ENCODE measurements around the gene UBD. TPM values are rescaled to one million over a fixed set of nuclear protein-coding genes. Genes with fewer than 3 reads are reported as not detected.

The UBD gene
- total RNA-seq, 2 experiments from 2014 or later, result 0.50 to 0.67 TPM

DNA sequence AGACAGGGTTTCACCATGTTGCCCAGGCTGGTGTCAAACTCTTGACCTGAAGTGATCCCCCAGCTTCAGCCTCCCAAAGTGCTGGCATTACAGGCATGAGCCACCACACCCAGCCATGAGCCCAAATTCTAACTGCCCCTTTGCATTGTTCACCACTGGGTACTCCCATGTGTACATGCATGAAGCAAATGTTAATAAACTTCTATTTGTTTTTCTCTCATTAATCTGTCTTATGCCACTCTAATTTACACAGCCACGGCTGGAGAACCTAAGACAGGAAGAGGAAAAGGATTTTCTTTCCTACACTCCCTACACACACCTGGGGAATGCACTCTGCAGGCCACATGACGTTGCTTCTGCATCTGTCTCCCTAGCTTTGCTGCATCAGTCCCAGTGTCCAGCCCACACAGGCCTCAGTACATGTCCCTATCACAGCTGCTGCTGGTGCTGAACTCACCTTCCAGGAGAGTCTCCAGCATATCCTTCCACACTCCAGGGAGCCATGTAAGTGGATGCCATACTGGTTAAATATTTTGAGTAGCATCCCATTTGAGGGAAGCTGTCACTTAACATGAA lies 38.7 kb upstream of the UBD start:
- no peak for ATAC-seq
- peaks cover 5% of the 10 kb centered on the region for H3K27me3 Mint-ChIP-seq
- intact Hi-C loops (cut with micrococcal nuclease), result no loop called here
- H3K36me3 Mint-ChIP-seq (ENCODE audit: low read depth), result no peaks in the 10 kb centered on the region
- ChIA-PET POLR2A (interaction anchor here (0.7 kb wide), 1 partner anchor 73 kb away, joined by 3 read pairs; no protein-coding TSS in a partner anchor), CTCF (interaction anchor here (1.3 to 2.0 kb wide), 4 partner anchors 8 to 55 kb away, joined by 4 to 7 read pairs (median 5); no protein-coding TSS in a partner anchor)
- no peak for DNase-seq
- TF ChIP-seq, protein P1, sequence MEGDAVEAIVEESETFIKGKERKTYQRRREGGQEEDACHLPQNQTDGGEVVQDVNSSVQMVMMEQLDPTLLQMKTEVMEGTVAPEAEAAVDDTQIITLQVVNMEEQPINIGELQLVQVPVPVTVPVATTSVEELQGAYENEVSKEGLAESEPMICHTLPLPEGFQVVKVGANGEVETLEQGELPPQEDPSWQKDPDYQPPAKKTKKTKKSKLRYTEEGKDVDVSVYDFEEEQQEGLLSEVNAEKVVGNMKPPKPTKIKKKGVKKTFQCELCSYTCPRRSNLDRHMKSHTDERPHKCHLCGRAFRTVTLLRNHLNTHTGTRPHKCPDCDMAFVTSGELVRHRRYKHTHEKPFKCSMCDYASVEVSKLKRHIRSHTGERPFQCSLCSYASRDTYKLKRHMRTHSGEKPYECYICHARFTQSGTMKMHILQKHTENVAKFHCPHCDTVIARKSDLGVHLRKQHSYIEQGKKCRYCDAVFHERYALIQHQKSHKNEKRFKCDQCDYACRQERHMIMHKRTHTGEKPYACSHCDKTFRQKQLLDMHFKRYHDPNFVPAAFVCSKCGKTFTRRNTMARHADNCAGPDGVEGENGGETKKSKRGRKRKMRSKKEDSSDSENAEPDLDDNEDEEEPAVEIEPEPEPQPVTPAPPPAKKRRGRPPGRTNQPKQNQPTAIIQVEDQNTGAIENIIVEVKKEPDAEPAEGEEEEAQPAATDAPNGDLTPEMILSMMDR (IDR thresholded peaks at IDR 0.05), result no peak
- no peaks in the 10 kb centered on the region for H3K9me3 Mint-ChIP-seq
- H3K4me3 Mint-ChIP-seq, result no peak overlapping the region
- H3K4me1 Mint-ChIP-seq (ENCODE audit: low read depth), result no peaks in the 10 kb centered on the region
- no peak overlapping the region for H3K27ac Mint-ChIP-seq

DNA sequence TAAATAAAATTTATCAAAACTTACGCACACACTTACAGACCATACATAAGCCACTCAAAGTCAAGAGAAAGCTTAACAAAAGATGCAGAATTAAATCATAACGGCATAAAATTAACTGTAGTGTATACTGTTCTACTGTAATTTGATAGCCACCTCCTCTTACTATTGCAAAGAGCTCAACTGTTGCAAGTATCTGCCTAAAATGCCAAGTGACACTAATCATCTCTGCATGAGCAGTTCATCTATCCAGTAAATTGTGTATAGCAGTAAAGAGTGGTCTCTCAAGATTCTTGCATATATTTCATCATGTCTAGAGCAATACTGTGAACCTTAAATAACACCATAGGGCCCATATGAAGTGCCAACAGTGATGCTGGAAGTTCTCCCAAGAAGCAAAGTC lies 37.7 kb upstream of the UBD start:
- intact Hi-C loops (cut with micrococcal nuclease), result no loop called here
- Mint-ChIP-seq H3K36me3 (ENCODE audit: low read depth) (no peaks in the 10 kb centered on the region), H3K9me3 (no peaks in the 10 kb centered on the region), H3K4me1 (ENCODE audit: low read depth) (no peaks in the 10 kb centered on the region), H3K4me3 (no peak overlapping the region), H3K27ac (no peak overlapping the region), H3K27me3 (peaks cover 7% of the 10 kb centered on the region)
- ChIA-PET POLR2A (no interaction called here), CTCF (interaction anchor here (1.4 to 2.0 kb wide), 3 partner anchors 8 to 56 kb away, joined by 4 to 7 read pairs (median 6); no protein-coding TSS in a partner anchor)
- TF ChIP-seq, protein P1 (IDR thresholded peaks at IDR 0.05), result no peak
- ATAC-seq (no peak), DNase-seq (no peak)

DNA sequence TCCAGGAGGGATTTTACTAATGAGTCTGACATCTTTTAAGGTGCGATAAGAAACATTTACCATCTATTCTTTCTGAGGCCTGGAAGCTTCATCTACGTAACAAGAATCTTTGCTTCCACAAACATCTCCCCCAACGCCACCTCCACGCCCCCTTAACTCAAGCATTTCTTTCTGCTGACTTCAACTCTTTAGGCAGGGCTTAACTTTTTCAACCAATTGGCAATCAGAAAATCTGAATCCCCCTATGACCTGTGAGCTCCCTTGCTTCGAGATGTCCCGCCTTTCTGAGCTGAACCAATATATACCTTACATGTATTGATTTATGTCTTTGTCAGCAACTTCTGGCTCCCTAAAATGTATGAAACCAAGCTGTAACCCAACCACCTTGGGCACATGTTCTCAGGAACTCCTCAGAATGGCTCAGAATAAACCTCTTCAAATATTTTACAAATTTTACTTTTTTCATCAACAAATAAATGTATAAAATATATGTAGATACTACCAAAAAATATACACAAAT lies 36.9 kb upstream of the UBD start:
- ChIA-PET POLR2A (interaction anchor here (0.6 kb wide), 1 partner anchor 1004 kb away, joined by 3 read pairs; no protein-coding TSS in a partner anchor), CTCF (interaction anchor here (2.0 kb wide), 1 partner anchor 53 kb away, joined by 6 read pairs; no protein-coding TSS in a partner anchor)
- Mint-ChIP-seq H3K27me3 (peaks cover 9% of the 10 kb centered on the region), H3K4me3 (no peak overlapping the region), H3K9me3 (no peaks in the 10 kb centered on the region), H3K4me1 (ENCODE audit: low read depth) (no peaks in the 10 kb centered on the region), H3K36me3 (ENCODE audit: low read depth) (no peaks in the 10 kb centered on the region), H3K27ac (no peak overlapping the region)
- ATAC-seq (no peak), DNase-seq (no peak)
- TF ChIP-seq, protein P1 (IDR thresholded peaks at IDR 0.05), result no peak
- intact Hi-C loops (cut with micrococcal nuclease), result no loop called here

DNA sequence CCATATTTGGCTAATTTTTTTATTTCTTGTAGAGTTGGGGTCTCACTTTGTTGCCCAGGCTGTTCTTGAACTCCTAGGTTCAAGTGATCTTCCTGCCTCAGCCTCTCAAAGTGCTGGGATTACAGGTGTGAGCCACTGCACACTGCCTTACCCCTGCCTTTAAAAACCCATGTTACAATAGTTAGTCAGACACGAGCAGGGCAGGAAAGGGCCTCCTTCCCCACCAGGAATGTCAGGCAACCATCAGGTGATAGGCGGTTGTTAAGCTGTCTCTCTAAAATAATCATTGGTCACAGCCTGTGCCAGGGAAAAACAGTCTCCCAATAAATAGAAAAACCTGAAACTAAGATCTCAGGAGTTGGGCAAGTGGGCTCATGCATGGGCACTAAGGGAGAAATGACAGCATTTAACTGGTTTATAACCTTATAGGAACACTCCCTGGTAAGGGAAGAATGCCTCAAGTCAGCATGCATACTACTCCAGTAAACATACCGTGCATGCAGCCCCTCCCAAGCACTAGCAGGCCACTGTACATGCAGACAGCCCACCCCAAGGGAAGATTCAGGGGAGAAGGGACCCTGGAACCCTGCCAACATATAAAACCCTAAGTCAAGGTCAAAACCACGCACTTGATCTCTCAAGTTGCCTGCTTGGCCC lies 33.8 kb upstream of the UBD start:
- no peak overlapping the region for H3K4me3 Mint-ChIP-seq
- no peaks in the 10 kb centered on the region for H3K9me3 Mint-ChIP-seq
- no peaks in the 10 kb centered on the region for H3K36me3 Mint-ChIP-seq (ENCODE audit: low read depth)
- CTCF ChIA-PET, result no interaction called here
- POLR2A ChIA-PET, result no interaction called here
- TF ChIP-seq, protein P1 (IDR thresholded peaks at IDR 0.05), result no peak
- intact Hi-C loops (cut with micrococcal nuclease), result no loop called here
- peaks cover 13% of the 10 kb centered on the region for H3K27me3 Mint-ChIP-seq
- DNase-seq, result no peak
- no peak for ATAC-seq
- H3K4me1 Mint-ChIP-seq (ENCODE audit: low read depth), result no peaks in the 10 kb centered on the region
- no peak overlapping the region for H3K27ac Mint-ChIP-seq

DNA sequence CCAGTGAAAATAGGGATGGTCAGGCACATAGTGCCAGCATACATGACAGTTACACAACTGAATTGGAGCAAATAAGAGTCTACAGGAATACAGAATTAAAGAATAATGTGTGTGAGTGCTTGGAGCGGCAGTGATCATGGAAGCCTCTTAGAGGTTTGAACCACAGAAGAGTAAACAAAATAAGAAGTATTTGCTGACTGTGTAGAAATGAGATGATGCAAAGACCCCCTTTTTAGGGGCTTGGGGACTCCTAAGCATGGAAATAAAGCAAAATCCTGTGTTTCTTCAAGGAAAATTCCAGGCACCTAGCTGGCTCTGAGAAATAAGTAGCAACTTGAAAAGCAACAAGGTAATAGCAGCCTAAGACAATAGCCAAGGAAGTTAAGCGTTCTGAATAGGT lies 32.1 kb upstream of the UBD start:
- CTCF ChIA-PET, result no interaction called here
- Mint-ChIP-seq H3K27me3 (peaks cover 19% of the 10 kb centered on the region), H3K36me3 (ENCODE audit: low read depth) (no peaks in the 10 kb centered on the region)

More for the DNA sequence above, 32.1 kb upstream of the UBD start:
- H3K4me3 Mint-ChIP-seq, result no peak overlapping the region
- TF ChIP-seq, protein P1 (IDR thresholded peaks at IDR 0.05), result no peak
- POLR2A ChIA-PET, result no interaction called here
- H3K9me3 Mint-ChIP-seq, result no peaks in the 10 kb centered on the region
- no peak for ATAC-seq
- H3K27ac Mint-ChIP-seq, result no peak overlapping the region
- no peak for DNase-seq
- H3K4me1 Mint-ChIP-seq (ENCODE audit: low read depth), result no peaks in the 10 kb centered on the region
- intact Hi-C loops (cut with micrococcal nuclease), result no loop called here

All from activated CD8-positive, alpha-beta T cell treated with anti-CD3 and anti-CD28 coated beads for 36 hours (primary cell).